HG03060 (cell line): ENCODE data around the gene TEX13D.

ENCODE experiments used
- ATAC-seq: cut with Tn5 transposase; IDR thresholded peaks from one replicate; pipeline ENCODE4 v1.9.1; 2021; ENCODE audit warnings: low read depth, moderate number of reproducible peaks; ENCODE audit not compliant: unreplicated experiment

Gene TEX13D

DNA sequence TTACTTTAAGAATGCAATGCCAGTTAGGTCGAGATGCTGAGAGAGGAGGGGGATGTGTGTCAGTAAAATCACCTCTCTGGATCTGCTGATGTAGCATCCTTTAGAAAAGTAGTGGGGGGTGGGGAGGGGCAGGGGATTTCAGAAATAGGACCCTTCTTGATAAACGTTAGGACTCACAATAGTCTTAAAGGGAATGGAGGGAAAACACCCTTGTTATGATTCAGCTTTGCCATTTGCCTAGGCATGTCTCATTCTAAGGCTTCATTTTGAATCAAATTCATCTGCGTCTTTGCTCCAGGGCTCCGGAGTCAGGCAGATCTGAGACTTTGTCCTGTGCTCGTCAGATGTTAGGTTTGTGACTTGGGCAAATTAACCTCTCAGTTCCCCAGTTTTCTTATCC is 14.8 kb downstream of the TEX13D start:
- no peak for ATAC-seq

DNA sequence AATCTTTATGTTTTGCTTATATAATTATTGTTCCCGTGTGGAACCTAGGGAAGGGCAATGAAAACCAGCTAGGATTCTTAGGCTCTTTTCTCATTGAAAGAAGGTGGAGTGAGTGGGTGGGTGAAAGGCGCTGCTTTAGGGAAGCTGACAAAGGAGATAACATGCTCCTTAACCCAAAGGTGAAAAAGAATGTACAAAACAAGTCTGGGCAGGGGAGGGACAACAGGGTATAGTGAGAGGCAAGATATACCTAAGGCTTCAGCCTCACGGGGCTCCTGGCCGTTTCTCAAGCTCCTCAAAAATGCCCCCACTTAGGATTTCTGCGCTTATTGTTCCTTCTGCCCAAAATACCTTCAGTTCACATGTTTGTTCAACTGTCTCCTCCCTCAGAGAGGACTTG is 15.7 kb downstream of the TEX13D start:
- no peak for ATAC-seq

DNA sequence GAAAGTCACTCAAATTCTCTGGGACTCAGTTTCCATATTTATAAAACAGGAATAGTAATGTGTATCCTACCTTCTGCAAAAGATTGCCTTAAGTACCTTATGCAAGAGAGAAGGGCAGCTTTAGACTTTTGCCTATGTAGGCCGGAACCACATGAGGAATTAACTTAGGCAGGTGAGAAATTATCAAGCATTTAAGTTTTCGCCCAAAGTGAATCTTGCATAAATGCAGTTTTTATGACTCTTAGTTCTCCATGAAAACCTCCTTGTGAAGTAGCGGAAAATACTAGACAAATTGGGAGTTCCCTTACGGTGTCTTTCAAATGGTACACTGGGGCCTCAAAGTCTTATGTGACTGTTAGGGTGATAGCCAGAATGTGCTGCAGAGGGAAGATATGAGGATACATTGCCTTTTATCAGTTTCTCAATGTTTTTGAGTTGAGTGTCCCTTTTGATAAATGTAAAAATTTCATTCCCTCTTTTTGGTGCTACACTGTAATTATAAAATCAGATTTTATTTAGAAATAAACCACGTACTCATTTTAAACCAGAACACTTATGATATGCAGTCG is 16.5 kb downstream of the TEX13D start:
- no peak for ATAC-seq

DNA sequence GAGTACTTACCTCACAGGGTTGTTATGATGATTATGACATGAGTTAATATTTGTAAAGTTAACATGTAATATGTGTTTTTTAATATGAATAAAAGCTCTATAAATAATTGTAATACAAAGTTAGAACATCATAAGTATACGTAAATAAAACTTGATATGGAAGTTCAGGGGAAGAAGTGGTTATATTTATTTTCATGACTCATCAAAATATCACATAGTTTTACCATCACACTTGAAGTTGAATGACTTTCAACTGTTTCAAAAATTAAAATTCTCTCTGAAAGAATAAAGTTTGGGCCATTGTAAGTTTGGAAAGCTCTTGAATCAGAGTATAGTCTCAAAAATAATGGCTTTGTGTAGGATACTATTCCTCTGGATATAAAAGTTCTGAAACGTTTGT is 22.2 kb downstream of the TEX13D start:
- no peak for ATAC-seq

DNA sequence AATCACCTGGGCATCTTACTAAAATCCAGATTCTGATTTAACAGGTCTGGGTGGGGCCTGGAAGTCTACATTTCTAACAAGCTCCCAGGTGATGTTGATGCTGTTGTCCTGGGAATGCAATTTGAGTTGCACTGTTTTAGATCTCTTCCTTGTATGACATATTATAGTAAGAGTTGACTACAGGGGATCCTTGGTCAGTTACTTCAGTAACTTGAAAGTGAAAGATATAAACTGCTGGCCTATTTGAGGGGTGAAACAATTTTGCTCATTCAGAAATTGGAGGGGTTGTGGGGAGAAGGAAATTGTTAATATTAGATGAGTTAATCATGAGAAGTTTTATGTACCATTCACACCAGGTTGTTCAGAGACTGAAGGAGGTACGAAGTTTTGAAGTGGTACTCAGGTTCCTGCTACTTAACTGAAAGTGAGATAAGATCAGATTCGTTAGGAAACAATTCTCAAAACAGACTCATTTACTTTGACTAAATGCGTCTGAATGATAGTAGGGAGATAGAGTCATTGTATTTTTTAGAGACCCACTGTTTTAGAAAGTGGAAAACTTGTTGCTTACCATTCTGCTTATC is 26.4 kb downstream of the TEX13D start:
- no peak for ATAC-seq

DNA sequence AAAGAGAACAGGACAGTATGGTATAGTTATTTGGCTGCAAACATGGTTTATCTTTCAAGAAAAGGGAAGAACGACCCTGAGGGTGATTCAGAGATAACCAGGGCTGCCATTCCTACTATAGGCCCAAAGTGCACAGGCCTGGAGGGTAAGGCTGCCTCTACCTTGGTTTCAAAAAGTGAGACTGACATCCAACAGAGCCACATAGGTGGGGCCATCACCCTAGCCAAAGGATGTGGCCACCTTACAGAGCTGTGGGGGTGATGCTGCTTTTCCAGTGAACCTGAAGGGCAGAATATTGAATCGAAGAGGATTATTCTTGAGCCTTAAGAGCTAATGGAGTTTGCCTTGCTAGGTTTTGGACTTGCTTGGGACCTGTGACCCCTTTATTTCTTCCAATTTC is 29.6 kb downstream of the TEX13D start:
- no peak for ATAC-seq

DNA sequence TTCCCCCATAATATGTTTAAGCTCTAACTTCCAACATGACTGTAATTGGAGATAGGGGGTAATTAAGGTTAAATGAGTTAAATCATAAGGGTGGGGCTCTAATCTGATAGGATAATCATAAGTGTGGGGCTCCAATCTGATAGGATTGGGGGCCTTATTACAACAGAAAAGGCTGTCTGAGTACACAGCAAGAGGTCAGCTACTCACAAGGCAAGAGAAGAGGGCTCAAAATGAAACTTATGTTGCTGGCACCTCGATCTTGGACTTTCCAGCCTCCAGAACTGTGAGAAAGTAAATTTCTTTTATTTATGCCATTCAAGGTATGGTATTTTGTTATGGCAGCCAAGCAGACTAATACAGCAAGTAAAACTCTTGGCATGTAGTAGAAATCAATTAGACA is 30.3 kb downstream of the TEX13D start:
- ATAC-seq, result no peak

DNA sequence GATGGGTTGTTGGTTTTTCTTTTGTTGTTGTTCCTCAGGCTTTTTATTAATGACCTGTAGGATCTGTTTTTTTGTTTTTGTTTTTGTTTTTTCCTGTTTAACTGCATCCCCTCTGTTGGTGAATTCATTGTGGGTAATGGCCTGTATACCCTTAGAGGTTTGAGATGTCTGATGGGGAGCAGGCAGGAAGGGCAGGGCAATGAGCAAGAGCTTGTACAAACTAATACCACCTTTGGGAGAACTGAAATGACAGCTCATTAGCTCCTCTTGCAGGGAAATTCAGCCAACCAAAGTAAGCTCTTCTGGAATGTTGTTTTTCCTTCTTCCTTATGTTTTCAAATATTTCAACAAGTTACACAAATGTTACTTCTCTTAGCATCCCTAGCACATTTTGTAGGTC is 37.3 kb downstream of the TEX13D start:
- no peak for ATAC-seq

DNA sequence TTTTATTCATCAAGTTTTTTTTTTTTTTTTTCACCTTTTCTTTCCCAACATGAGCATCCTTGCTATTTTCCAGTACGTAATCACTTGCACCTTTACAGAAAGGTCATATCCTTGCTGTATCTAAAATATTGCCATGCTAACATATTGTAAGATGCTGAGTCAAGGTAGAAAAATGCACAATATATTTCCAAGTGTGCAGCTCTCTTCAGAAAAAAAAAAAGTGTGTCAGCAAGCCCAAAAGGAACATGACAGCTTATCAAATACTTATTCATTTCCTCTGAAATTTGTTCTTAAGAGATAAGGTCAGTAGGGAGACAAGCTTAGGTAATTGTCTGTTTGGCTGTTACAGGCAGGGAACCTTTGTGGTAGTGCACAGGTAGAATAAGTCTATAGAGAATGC is 40.9 kb downstream of the TEX13D start:
- no peak for ATAC-seq

DNA sequence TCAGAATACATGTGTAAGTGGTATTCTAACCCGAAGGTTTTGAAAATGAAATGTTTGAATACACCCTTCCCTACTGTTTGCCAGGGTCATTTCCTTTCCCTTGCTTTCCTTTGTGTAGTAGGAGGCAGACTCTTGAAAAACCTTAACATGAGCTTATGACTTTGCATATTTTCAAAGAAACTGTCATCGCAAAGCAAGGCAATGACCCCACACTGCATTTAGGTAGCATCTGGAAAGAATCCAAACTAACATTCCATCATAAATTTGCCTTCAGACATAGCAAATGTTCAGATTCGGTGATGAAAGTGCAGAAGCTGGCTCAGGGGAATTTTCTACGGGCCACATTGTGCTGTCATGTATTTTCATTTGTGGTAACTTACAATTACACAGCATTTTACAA is 46.2 kb downstream of the TEX13D start:
- ATAC-seq, result no peak

DNA sequence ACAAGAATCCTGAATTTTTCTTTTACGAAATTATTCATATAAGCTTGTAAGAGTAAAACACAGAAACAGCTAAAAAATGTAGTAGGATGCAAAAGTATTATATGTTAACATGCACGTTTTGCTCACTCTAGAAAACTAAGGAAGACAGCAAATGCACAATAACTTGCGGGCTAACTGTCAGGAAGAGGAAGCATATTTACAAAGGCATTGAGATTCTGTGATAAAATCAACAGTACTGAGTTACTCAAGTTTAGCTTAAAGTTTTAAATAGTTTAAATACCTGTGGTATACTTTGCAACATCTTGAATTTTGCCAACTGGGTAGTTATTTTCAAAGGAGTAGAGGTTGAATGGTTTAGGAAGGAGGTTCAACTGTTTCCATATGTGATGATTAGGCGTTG is 50.9 kb downstream of the TEX13D start:
- no peak for ATAC-seq

DNA sequence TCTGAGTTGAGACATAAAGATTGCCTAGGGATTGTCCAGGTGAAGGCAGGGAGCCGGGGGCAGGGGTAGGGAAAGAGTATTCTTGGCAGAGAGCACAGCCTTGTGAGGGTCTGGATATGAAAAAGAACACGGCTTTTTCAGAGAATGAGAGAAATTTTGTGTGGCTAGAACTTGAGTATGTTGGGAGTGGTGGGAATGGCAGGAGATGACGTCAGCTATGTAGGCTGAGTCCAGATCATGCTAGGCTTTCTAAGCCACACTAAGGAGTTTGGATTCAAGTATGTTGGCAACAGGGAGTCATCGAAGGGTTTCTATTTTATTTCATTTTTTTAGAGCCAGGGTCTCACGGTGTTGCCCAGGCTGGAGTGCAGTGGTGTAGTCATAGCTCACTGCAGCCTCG is 53.9 kb downstream of the TEX13D start:
- no peak for ATAC-seq
